Measurements from ENCODE around the gene MYL12A.

Gene MYL12A

DNA sequence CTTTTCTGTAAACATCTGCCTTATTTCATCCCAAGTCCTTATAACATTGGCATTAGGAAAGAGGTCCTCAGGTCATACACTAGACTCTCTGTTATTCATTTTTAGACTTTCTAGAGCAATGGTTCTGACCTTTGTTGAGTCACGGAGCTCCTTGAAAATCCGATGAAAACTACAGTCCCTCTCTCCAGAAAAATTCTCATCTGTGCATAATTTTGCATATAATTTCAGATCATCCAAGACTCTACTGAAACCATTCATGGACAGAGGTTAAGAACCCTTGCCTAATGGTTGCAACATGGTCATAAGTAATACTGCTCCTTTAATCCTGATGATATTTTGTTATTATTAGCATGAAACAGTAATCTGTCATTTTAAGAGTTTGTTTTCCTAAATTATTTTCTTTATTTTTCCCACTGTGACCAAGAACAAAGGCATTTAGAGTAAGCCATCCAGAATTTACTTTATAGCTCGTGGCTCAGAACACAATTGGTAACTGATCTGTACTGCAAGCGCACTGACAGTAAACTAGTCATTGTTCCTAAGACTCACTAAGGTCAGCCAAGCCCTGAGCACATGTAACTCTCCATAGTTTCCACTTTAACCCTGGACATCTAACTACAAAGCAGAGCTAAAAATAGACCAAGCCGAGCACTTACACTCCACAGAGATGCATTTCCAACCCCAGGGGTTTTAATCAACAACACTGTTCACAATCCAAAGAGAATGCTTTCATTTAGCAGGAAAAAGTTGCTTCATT is 36.2 kb upstream of the MYL12A start:
- TF ChIP-seq, protein P1, sequence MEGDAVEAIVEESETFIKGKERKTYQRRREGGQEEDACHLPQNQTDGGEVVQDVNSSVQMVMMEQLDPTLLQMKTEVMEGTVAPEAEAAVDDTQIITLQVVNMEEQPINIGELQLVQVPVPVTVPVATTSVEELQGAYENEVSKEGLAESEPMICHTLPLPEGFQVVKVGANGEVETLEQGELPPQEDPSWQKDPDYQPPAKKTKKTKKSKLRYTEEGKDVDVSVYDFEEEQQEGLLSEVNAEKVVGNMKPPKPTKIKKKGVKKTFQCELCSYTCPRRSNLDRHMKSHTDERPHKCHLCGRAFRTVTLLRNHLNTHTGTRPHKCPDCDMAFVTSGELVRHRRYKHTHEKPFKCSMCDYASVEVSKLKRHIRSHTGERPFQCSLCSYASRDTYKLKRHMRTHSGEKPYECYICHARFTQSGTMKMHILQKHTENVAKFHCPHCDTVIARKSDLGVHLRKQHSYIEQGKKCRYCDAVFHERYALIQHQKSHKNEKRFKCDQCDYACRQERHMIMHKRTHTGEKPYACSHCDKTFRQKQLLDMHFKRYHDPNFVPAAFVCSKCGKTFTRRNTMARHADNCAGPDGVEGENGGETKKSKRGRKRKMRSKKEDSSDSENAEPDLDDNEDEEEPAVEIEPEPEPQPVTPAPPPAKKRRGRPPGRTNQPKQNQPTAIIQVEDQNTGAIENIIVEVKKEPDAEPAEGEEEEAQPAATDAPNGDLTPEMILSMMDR (IDR thresholded peaks at IDR 0.05; ENCODE audit: borderline replicate concordance, control extremely low read depth, extremely low read depth, insufficient read depth, missing control alignments), result no peak
- in situ Hi-C loops (cut with MboI; ENCODE audit: low sequenced_read_pairs, unreplicated experiment), result no loop called here
- DNase-seq (ENCODE audit: low spot score), result no peak

- in situ Hi-C loops (cut with MboI; ENCODE audit: low sequenced_read_pairs, unreplicated experiment), result no loop called here
- TF ChIP-seq, protein P1 (IDR thresholded peaks at IDR 0.05; ENCODE audit: borderline replicate concordance, control extremely low read depth, extremely low read depth, insufficient read depth, missing control alignments), result no peak
- no peak for DNase-seq (ENCODE audit: low spot score)
Measured at GRCh38 chr18:3212657-3213056, 34.9 kb upstream of the MYL12A start.

GRCh38 chr18:3213300-3214059 is 34.1 kb upstream of the MYL12A start:
- in situ Hi-C loops (cut with MboI; ENCODE audit: low sequenced_read_pairs, unreplicated experiment), result no loop called here
- DNase-seq (ENCODE audit: low spot score), result peak; percentile 53
- TF ChIP-seq, protein P1 (IDR thresholded peaks at IDR 0.05; ENCODE audit: borderline replicate concordance, control extremely low read depth, extremely low read depth, insufficient read depth, missing control alignments), result no peak

- TF ChIP-seq, protein P1 (IDR thresholded peaks at IDR 0.05; ENCODE audit: borderline replicate concordance, control extremely low read depth, extremely low read depth, insufficient read depth, missing control alignments), result no peak
- no peak for DNase-seq (ENCODE audit: low spot score)
- in situ Hi-C loops (cut with MboI; ENCODE audit: low sequenced_read_pairs, unreplicated experiment), result no loop called here
Measured at GRCh38 chr18:3214855-3215637, 32.6 kb upstream of the MYL12A start.

DNA sequence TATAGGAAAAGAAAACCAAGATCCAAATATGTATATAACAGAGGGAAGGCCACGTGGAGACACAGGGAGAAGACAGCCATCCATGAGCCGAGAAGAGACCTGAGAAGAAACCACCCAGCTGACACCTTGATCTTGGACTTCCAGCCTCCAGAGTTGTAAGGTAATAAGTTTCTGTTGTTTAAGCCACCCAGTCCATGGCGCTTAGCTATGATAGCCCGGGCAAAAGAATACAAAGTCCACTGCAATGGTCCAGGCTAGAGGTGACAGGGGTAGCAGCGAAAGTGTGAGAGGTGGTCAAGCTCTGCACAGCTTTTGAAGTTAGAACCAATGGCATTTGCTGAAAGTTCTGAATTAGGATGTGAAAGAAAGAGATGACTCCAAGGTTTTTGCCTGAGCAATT is 30.6 kb upstream of the MYL12A start:
- in situ Hi-C loops (cut with MboI; ENCODE audit: low sequenced_read_pairs, unreplicated experiment), result no loop called here
- no peak for DNase-seq (ENCODE audit: low spot score)
- TF ChIP-seq, protein P1 (IDR thresholded peaks at IDR 0.05; ENCODE audit: borderline replicate concordance, control extremely low read depth, extremely low read depth, insufficient read depth, missing control alignments), result no peak

GRCh38 chr18:3217948-3218647 is 29.5 kb upstream of the MYL12A start:
- DNase-seq (ENCODE audit: low spot score), result no peak
- TF ChIP-seq, protein P1 (IDR thresholded peaks at IDR 0.05; ENCODE audit: borderline replicate concordance, control extremely low read depth, extremely low read depth, insufficient read depth, missing control alignments), result no peak
- in situ Hi-C loops (cut with MboI; ENCODE audit: low sequenced_read_pairs, unreplicated experiment), result no loop called here
